Ectodermal cell (in vitro differentiated cells): Measurements from ENCODE around the gene RAB11A.

ENCODE experiments used
- H3K27ac ChIP-seq: 2 replicates; pipeline ENCODE4 v1.7.0; 2013; ENCODE audit warnings: mild to moderate bottlenecking, low read depth, low read length; ENCODE audit not compliant: insufficient read depth, poor library complexity, severe bottlenecking
- H3K27me3 ChIP-seq: 2 replicates; pipeline ENCODE4 v1.7.0; 2013; ENCODE audit warnings: mild to moderate bottlenecking, low read length; ENCODE audit not compliant: insufficient read depth, control insufficient read depth, poor library complexity, severe bottlenecking
- H3K36me3 ChIP-seq: one replicate; pipeline ENCODE4 v1.7.0; 2013; ENCODE audit warnings: low read length; ENCODE audit not compliant: control insufficient read depth, insufficient read depth
- H3K4me1 ChIP-seq: one replicate; pipeline ENCODE4 v1.7.0; 2013; ENCODE audit warnings: low read length; ENCODE audit not compliant: control insufficient read depth, insufficient read depth
- H3K4me3 ChIP-seq: 2 replicates; pipeline ENCODE4 v1.7.0; 2013; ENCODE audit warnings: low read depth, low read length, control low read depth; ENCODE audit not compliant: insufficient read depth
- H3K9me3 ChIP-seq: 2 replicates; pipeline ENCODE4 v1.7.0; 2013; ENCODE audit warnings: mild to moderate bottlenecking, low read length, moderate library complexity; ENCODE audit not compliant: control insufficient read depth
- WGBS, 2 experiments: methylation state at CpG; one replicate each; pipeline ENCODE4 v1.1.7; 2013; ENCODE audit warnings: missing lambda C conversion rate in 2 of 2; 5-methylcytosine and 5-hydroxymethylcytosine counted together

RAB11A gene

GRCh38 chr15:65885668-65886218 lies 16.5 kb downstream of the RAB11A start:
- H3K27me3 ChIP-seq, result no peaks in the 10 kb centered on the region
- no peak overlapping the region for H3K27ac ChIP-seq
- no peaks in the 10 kb centered on the region for H3K9me3 ChIP-seq
- no peak overlapping the region for H3K4me3 ChIP-seq
- no peaks in the 10 kb centered on the region for H3K4me1 ChIP-seq
- 93 to 95% methylated on average over 4 of the region's 4 CpGs for whole genome bisulfite sequencing, 2 experiments
- H3K36me3 ChIP-seq, result peaks cover 21% of the 10 kb centered on the region

- Histone ChIP-seq H3K27ac (no peak overlapping the region), H3K36me3 (peaks cover 16% of the 10 kb centered on the region), H3K4me1 (no peaks in the 10 kb centered on the region), H3K27me3 (no peaks in the 10 kb centered on the region), H3K9me3 (no peaks in the 10 kb centered on the region), H3K4me3 (no peak overlapping the region)
- 93 to 94% methylated on average over 3 of the region's 3 CpGs for WGBS, 2 experiments
These were observed 18.3 kb downstream of the RAB11A start for GRCh38 chr15:65887565-65887964.

- Histone ChIP-seq H3K27ac (no peak overlapping the region), H3K4me1 (no peaks in the 10 kb centered on the region), H3K9me3 (no peaks in the 10 kb centered on the region), H3K36me3 (peaks cover 16% of the 10 kb centered on the region), H3K27me3 (no peaks in the 10 kb centered on the region), H3K4me3 (no peak overlapping the region)
- WGBS, 2 experiments, result 90 to 100% methylated on average over 1 to 3 of the region's 3 CpGs
These were observed 19.7 kb downstream of the RAB11A start for GRCh38 chr15:65888981-65889380.

GRCh38 chr15:65893060-65893459 lies 23.8 kb downstream of the RAB11A start:
- Histone ChIP-seq H3K4me1 (no peaks in the 10 kb centered on the region), H3K36me3 (peaks cover 7% of the 10 kb centered on the region)

GRCh38 chr15:65896236-65896635 lies 26.9 kb downstream of the RAB11A start:
- H3K36me3 ChIP-seq, result peaks cover 16% of the 10 kb centered on the region
- WGBS, 2 experiments, result 96 to 98% methylated on average over 2 of the region's 2 CpGs
- H3K27me3 ChIP-seq, result no peaks in the 10 kb centered on the region
- H3K27ac ChIP-seq, result no peak overlapping the region
- no peaks in the 10 kb centered on the region for H3K4me1 ChIP-seq
- no peak overlapping the region for H3K4me3 ChIP-seq
- H3K9me3 ChIP-seq, result no peaks in the 10 kb centered on the region

More at GRCh38 chr15:65893060-65893459, 23.8 kb downstream of the RAB11A start:
- 94 to 95% methylated on average over 5 of the region's 5 CpGs for WGBS, 2 experiments
- Histone ChIP-seq H3K27me3 (no peaks in the 10 kb centered on the region), H3K9me3 (no peaks in the 10 kb centered on the region), H3K4me3 (no peak overlapping the region), H3K27ac (no peak overlapping the region)

GRCh38 chr15:65900488-65900887 lies 31.2 kb downstream of the RAB11A start:
- Histone ChIP-seq H3K9me3 (no peaks in the 10 kb centered on the region), H3K27ac (no peak overlapping the region), H3K4me1 (no peaks in the 10 kb centered on the region), H3K36me3 (peaks cover 13% of the 10 kb centered on the region), H3K27me3 (no peaks in the 10 kb centered on the region), H3K4me3 (no peak overlapping the region)
- WGBS, 2 experiments, result 91 to 95% methylated on average over 3 of the region's 3 CpGs

- Histone ChIP-seq H3K4me3 (no peak overlapping the region), H3K27me3 (no peaks in the 10 kb centered on the region), H3K36me3 (peaks cover 13% of the 10 kb centered on the region), H3K9me3 (no peaks in the 10 kb centered on the region), H3K27ac (no peak overlapping the region), H3K4me1 (no peaks in the 10 kb centered on the region)
- 87 to 92% methylated on average over 2 of the region's 2 CpGs for WGBS, 2 experiments
These were observed 32.0 kb downstream of the RAB11A start for GRCh38 chr15:65901336-65901735.

GRCh38 chr15:65901836-65902235 lies 32.5 kb downstream of the RAB11A start:
- H3K36me3 ChIP-seq, result peaks cover 13% of the 10 kb centered on the region
- 91 to 96% methylated on average over 3 of the region's 3 CpGs for WGBS, 2 experiments
- H3K27ac ChIP-seq, result no peak overlapping the region
- no peak overlapping the region for H3K4me3 ChIP-seq
- H3K9me3 ChIP-seq, result no peaks in the 10 kb centered on the region
- no peaks in the 10 kb centered on the region for H3K4me1 ChIP-seq
- H3K27me3 ChIP-seq, result no peaks in the 10 kb centered on the region

- 84 to 100% methylated on average over 1 of the region's 1 CpG for WGBS, 2 experiments
- Histone ChIP-seq H3K9me3 (no peaks in the 10 kb centered on the region), H3K27me3 (no peaks in the 10 kb centered on the region), H3K27ac (no peak overlapping the region), H3K4me1 (no peaks in the 10 kb centered on the region), H3K36me3 (peaks cover 13% of the 10 kb centered on the region), H3K4me3 (no peak overlapping the region)
These were observed 33.1 kb downstream of the RAB11A start for GRCh38 chr15:65902373-65902772.

GRCh38 chr15:65903296-65904073 lies 34.2 kb downstream of the RAB11A start:
- H3K9me3 ChIP-seq, result no peaks in the 10 kb centered on the region
- H3K36me3 ChIP-seq, result peaks cover 7% of the 10 kb centered on the region
- no peaks in the 10 kb centered on the region for H3K4me1 ChIP-seq
- 82 to 87% methylated on average over 6 of the region's 6 CpGs for WGBS, 2 experiments
- no peak overlapping the region for H3K27ac ChIP-seq
- H3K27me3 ChIP-seq, result no peaks in the 10 kb centered on the region
- H3K4me3 ChIP-seq, result no peak overlapping the region
